Measurements from ENCODE around the gene PDLIM7.

Gene PDLIM7

DNA sequence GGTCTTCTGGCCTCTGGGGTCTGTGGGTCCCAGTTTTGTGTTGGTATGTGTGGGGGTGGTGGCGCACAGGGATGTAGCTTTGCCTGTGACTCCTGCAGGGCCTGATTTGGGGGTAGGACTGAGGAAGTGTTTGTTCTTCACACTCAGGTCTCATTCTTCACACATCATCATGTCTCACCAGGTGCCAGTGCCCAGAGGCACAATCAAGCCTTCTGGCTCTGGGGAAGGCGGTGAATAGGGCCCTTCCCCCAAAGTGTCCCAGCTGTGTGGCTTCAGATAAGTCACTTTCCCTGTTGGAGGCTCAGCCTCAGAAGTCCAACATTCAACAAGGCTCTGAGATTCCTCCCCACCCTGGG lies 29.1 kb downstream of the PDLIM7 start:
- Histone ChIP-seq H3K4me1 (ENCODE audit: low read depth, poor library complexity, severe bottlenecking) (peaks cover 5% of the 10 kb centered on the region), H4K20me1 (ENCODE audit: insufficient read depth) (no peaks in the 10 kb centered on the region), H3K4me3 (IDR thresholded peaks at IDR 0.05; ENCODE audit: insufficient read depth, low read depth, low read length) (no peak overlapping the region), H3K27me3 (ENCODE audit: insufficient read depth, low read depth) (no peaks in the 10 kb centered on the region), H3K27ac (no peak overlapping the region), H2AFZ (ENCODE audit: low read depth) (no peak overlapping the region), H3K9ac (no peak overlapping the region), H3K79me2 (ENCODE audit: insufficient read depth, low read depth) (no peaks in the 10 kb centered on the region), H3K4me2 (no peak overlapping the region), H3K36me3 (ENCODE audit: insufficient read depth) (no peaks in the 10 kb centered on the region)
- TF ChIP-seq CTCF (conservative IDR thresholded peaks at IDR 0.05; ENCODE audit: low read depth, low read length), result no peak

GRCh38 chr5:177467436-177467835 lies 30.0 kb downstream of the PDLIM7 start:
- no peak overlapping the region for H3K27ac ChIP-seq
- no peaks in the 10 kb centered on the region for H3K36me3 ChIP-seq (ENCODE audit: insufficient read depth)
- H3K4me2 ChIP-seq, result no peak overlapping the region
- no peaks in the 10 kb centered on the region for H4K20me1 ChIP-seq (ENCODE audit: insufficient read depth)
- no peaks in the 10 kb centered on the region for H3K79me2 ChIP-seq (ENCODE audit: insufficient read depth, low read depth)
- H3K4me1 ChIP-seq (ENCODE audit: low read depth, poor library complexity, severe bottlenecking), result peaks cover 5% of the 10 kb centered on the region
- no peak for TF ChIP-seq CTCF (conservative IDR thresholded peaks at IDR 0.05; ENCODE audit: low read depth, low read length)
- no peak overlapping the region for H2AFZ ChIP-seq (ENCODE audit: low read depth)
- H3K27me3 ChIP-seq (ENCODE audit: insufficient read depth, low read depth), result no peaks in the 10 kb centered on the region
- H3K9ac ChIP-seq, result no peak overlapping the region
- H3K4me3 ChIP-seq (IDR thresholded peaks at IDR 0.05; ENCODE audit: insufficient read depth, low read depth, low read length), result no peak overlapping the region

DNA sequence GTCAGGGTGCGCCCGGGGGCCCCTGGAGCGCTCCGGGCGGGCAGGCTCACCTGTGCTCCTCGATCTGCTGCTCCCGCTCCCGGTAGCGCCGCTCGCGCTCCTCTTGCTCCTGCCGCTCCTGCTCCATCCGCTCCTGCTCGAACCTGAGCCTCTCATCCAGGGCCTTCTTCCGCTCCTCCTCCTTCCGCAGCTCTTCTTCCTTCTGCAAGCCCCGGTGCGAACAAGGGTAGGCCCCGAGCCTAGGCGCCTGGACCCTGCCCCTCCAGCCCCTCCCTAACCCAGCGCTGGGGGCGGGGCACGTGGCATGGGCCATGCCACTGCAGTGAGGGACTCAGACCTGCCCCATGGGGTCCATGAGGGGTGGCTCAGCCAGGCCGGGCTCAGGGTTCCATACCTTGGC lies 30.5 kb downstream of the PDLIM7 start:
- Histone ChIP-seq H3K79me2 (ENCODE audit: insufficient read depth, low read depth) (no peaks in the 10 kb centered on the region), H3K4me1 (ENCODE audit: low read depth, poor library complexity, severe bottlenecking) (peaks cover 5% of the 10 kb centered on the region), H3K36me3 (ENCODE audit: insufficient read depth) (no peaks in the 10 kb centered on the region), H3K9ac (no peak overlapping the region), H3K27me3 (ENCODE audit: insufficient read depth, low read depth) (no peaks in the 10 kb centered on the region), H3K4me2 (no peak overlapping the region), H2AFZ (ENCODE audit: low read depth) (no peak overlapping the region), H4K20me1 (ENCODE audit: insufficient read depth) (no peaks in the 10 kb centered on the region), H3K4me3 (IDR thresholded peaks at IDR 0.05; ENCODE audit: insufficient read depth, low read depth, low read length) (no peak overlapping the region), H3K27ac (no peak overlapping the region)
- no peak for TF ChIP-seq CTCF (conservative IDR thresholded peaks at IDR 0.05; ENCODE audit: low read depth, low read length)

GRCh38 chr5:177465044-177465443 lies 32.4 kb downstream of the PDLIM7 start:
- no peaks in the 10 kb centered on the region for H3K27me3 ChIP-seq (ENCODE audit: insufficient read depth, low read depth)
- no peak overlapping the region for H2AFZ ChIP-seq (ENCODE audit: low read depth)
- no peak overlapping the region for H3K4me2 ChIP-seq
- H3K27ac ChIP-seq, result no peak overlapping the region
- no peak overlapping the region for H3K4me3 ChIP-seq (IDR thresholded peaks at IDR 0.05; ENCODE audit: insufficient read depth, low read depth, low read length)
- H3K4me1 ChIP-seq (ENCODE audit: low read depth, poor library complexity, severe bottlenecking), result no peaks in the 10 kb centered on the region
- no peaks in the 10 kb centered on the region for H3K36me3 ChIP-seq (ENCODE audit: insufficient read depth)
- H3K9ac ChIP-seq, result no peak overlapping the region
- H4K20me1 ChIP-seq (ENCODE audit: insufficient read depth), result no peaks in the 10 kb centered on the region
- TF ChIP-seq CTCF (conservative IDR thresholded peaks at IDR 0.05; ENCODE audit: low read depth, low read length), result no peak
- no peaks in the 10 kb centered on the region for H3K79me2 ChIP-seq (ENCODE audit: insufficient read depth, low read depth)
